Measurements from ENCODE around the gene USP35. TPM values are rescaled to one million over a fixed set of nuclear protein-coding genes. Genes with fewer than 3 reads are reported as not detected.

USP35 gene
- total and polyA plus RNA-seq, 2 experiments from 2014 or later, result 2.9 to 7.3 TPM

DNA sequence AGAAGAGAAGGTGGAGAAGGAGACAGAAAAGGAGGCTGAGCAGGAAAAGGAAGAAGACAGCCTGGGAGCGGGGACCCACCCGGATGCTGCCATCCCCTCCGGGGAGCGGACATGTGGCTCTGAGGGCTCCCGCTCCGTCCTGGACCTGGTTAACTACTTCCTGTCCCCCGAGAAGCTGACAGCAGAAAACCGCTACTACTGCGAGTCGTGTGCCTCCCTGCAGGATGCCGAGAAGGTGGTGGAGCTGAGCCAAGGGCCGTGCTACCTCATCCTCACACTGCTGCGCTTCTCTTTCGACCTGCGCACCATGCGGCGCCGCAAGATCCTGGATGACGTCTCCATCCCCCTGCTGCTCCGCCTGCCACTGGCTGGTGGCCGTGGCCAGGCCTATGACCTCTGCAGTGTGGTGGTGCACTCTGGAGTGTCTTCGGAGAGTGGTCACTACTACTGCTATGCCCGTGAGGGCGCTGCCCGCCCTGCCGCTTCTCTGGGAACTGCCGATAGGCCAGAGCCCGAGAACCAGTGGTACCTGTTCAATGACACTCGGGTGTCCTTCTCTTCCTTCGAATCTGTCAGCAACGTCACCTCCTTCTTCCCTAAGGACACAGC, 21.4 kb downstream of the USP35 start:
- 90% methylated on average over 31 of the region's 31 CpGs for WGBS (ENCODE audit: low lambda C conversion rate, missing lambda C conversion rate)
- no peak overlapping the region for H3K27ac ChIP-seq
- no peaks in the 10 kb centered on the region for H3K27me3 ChIP-seq
- no peaks in the 10 kb centered on the region for H3K79me2 ChIP-seq
- no peak overlapping the region for H2AFZ ChIP-seq
- no peaks in the 10 kb centered on the region for H3K36me3 ChIP-seq (replicated peaks; ENCODE audit: insufficient read depth, low read depth)
- no peak overlapping the region for H3K4me2 ChIP-seq
- H3K4me3 ChIP-seq, result no peak overlapping the region
- no peaks in the 10 kb centered on the region for H3K9me3 ChIP-seq (ENCODE audit: low read depth)
- no peak for DNase-seq (ENCODE audit: low spot score)
- no peak for TF ChIP-seq EZH2phosphoT487 (IDR thresholded peaks at IDR 0.05; ENCODE audit: low read depth, severe bottlenecking, unreplicated experiment)
- TF ChIP-seq EZH2 (IDR thresholded peaks at IDR 0.05; ENCODE audit: borderline replicate concordance), result no peak
- TF ChIP-seq, protein P1, sequence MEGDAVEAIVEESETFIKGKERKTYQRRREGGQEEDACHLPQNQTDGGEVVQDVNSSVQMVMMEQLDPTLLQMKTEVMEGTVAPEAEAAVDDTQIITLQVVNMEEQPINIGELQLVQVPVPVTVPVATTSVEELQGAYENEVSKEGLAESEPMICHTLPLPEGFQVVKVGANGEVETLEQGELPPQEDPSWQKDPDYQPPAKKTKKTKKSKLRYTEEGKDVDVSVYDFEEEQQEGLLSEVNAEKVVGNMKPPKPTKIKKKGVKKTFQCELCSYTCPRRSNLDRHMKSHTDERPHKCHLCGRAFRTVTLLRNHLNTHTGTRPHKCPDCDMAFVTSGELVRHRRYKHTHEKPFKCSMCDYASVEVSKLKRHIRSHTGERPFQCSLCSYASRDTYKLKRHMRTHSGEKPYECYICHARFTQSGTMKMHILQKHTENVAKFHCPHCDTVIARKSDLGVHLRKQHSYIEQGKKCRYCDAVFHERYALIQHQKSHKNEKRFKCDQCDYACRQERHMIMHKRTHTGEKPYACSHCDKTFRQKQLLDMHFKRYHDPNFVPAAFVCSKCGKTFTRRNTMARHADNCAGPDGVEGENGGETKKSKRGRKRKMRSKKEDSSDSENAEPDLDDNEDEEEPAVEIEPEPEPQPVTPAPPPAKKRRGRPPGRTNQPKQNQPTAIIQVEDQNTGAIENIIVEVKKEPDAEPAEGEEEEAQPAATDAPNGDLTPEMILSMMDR (IDR thresholded peaks at IDR 0.05; ENCODE audit: poor library complexity), result no peak
- H3K9me2 ChIP-seq (replicated peaks; ENCODE audit: insufficient read depth), result no peaks in the 10 kb centered on the region
- no peaks in the 10 kb centered on the region for H4K20me1 ChIP-seq (ENCODE audit: insufficient read depth, poor library complexity, severe bottlenecking)
- no peaks in the 10 kb centered on the region for H3K4me1 ChIP-seq (ENCODE audit: insufficient read depth)

DNA sequence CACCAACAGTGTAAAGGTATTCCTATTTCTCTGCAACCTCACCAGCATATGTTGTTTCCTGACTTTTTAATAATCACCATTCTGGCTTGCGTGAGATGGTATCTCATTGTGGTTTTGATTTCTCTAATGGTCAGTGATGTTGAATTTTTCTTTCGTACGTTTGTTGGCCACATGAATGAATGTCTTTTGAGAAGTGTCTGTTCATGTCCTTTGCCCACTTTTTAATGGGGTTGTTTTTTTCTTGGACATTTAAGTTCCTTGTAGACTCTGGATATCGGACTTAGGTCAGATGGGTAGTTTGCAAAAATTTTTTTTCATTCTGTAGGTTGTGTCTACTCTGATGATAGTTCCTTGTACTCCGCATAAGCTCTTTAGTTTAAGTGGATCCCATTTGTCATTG, 22.8 kb downstream of the USP35 start:
- TF ChIP-seq EZH2phosphoT487 (IDR thresholded peaks at IDR 0.05; ENCODE audit: low read depth, severe bottlenecking, unreplicated experiment) (no peak), EZH2 (IDR thresholded peaks at IDR 0.05; ENCODE audit: borderline replicate concordance) (no peak)
- TF ChIP-seq, protein P1 (IDR thresholded peaks at IDR 0.05; ENCODE audit: poor library complexity), result no peak
- no peaks in the 10 kb centered on the region for H3K36me3 ChIP-seq (replicated peaks; ENCODE audit: insufficient read depth, low read depth)

DNA sequence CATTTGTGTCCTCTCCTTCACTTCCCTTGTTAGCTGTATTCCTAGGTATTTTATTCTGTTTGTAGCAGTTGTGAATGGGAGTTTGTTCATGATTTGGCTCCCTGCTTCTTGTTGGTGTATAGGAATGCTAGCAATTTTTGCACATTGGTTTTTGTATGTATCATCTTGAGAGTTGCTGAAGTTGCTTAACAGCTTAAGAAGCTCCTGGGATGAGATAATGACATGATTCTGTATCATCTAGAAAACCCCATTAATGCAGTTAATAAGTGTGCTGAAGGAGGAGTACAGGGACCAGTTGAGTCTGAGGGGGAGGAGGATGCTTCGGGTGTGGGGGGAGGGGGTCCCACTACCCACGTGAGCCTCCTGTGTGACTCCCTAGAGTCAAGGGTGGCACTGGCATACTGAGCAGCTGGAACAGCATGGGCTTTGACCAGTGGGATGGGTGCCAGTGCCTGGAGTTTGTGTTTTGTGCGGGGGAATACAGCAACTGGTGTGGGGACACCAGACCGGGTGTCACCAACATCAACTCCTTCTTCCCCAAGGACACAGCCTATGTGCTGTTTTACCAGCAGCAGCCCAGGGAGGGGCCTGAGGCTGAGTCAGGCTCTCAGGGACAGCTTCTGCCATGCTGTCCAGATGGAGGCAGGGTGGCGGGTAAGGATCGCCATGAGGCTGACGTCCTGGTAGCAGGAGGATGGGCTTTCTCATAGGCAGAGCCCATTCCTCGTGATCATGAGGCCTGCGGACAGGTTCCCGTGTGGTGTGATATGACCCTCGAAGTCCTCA, 24.1 kb downstream of the USP35 start:
- TF ChIP-seq, protein P1 (IDR thresholded peaks at IDR 0.05; ENCODE audit: poor library complexity), result no peak
- TF ChIP-seq EZH2phosphoT487 (IDR thresholded peaks at IDR 0.05; ENCODE audit: low read depth, severe bottlenecking, unreplicated experiment) (no peak), EZH2 (IDR thresholded peaks at IDR 0.05; ENCODE audit: borderline replicate concordance) (no peak)
- Histone ChIP-seq H3K9me3 (ENCODE audit: low read depth) (no peaks in the 10 kb centered on the region), H3K9me2 (replicated peaks; ENCODE audit: insufficient read depth) (no peaks in the 10 kb centered on the region), H3K4me1 (ENCODE audit: insufficient read depth) (no peaks in the 10 kb centered on the region), H4K20me1 (ENCODE audit: insufficient read depth, poor library complexity, severe bottlenecking) (no peaks in the 10 kb centered on the region), H3K27ac (no peak overlapping the region), H3K36me3 (replicated peaks; ENCODE audit: insufficient read depth, low read depth) (no peaks in the 10 kb centered on the region), H3K4me2 (no peak overlapping the region), H2AFZ (no peak overlapping the region), H3K4me3 (no peak overlapping the region), H3K27me3 (no peaks in the 10 kb centered on the region), H3K79me2 (no peaks in the 10 kb centered on the region)
- WGBS (ENCODE audit: low lambda C conversion rate, missing lambda C conversion rate), result 88% methylated on average over 10 of the region's 11 CpGs
- no peak for DNase-seq (ENCODE audit: low spot score)

More for the DNA sequence above, 22.8 kb downstream of the USP35 start:
- Histone ChIP-seq H3K9me3 (ENCODE audit: low read depth) (no peaks in the 10 kb centered on the region), H3K9me2 (replicated peaks; ENCODE audit: insufficient read depth) (no peaks in the 10 kb centered on the region), H3K4me3 (no peak overlapping the region), H2AFZ (no peak overlapping the region), H3K27me3 (no peaks in the 10 kb centered on the region), H4K20me1 (ENCODE audit: insufficient read depth, poor library complexity, severe bottlenecking) (no peaks in the 10 kb centered on the region), H3K27ac (no peak overlapping the region), H3K4me1 (ENCODE audit: insufficient read depth) (no peaks in the 10 kb centered on the region), H3K4me2 (no peak overlapping the region), H3K79me2 (no peaks in the 10 kb centered on the region)
- WGBS (ENCODE audit: low lambda C conversion rate, missing lambda C conversion rate), result 97% methylated on average over 5 of the region's 5 CpGs
- no peak for DNase-seq (ENCODE audit: low spot score)

All from hepatocyte (in vitro differentiated cells).